Osteoblast (primary cell): ENCODE data around the gene MIOS. TPM values are rescaled to one million over a fixed set of nuclear protein-coding genes. Genes with fewer than 3 reads are reported as not detected.
A peak's percentile ranks its signal among the peaks of the same experiment; 100 is the strongest.
"Not testable (repeated sequence)": the region's sequence is repeated elsewhere in the genome, so short reads cannot be mapped to it uniquely, and the experiment has no call there.

Experiments used
- DNase-seq: peaks from one replicate; pipeline ENCODE4 v3.0.0; 2011; ENCODE audit warnings: low spot score, mixed read lengths; ENCODE audit not compliant: insufficient read length; ENCODE audit errors: missing footprints
- H2AFZ ChIP-seq: 2 replicates; pipeline ENCODE4 v1.6.0; 2011; ENCODE audit warnings: mild to moderate bottlenecking, low read length
- H3K27ac ChIP-seq: 2 replicates; pipeline ENCODE4 v1.5.1; 2011; ENCODE audit warnings: mild to moderate bottlenecking, low read depth, low read length, moderate library complexity
- H3K27me3 ChIP-seq: 2 replicates; pipeline ENCODE4 v1.6.0; 2012; ENCODE audit warnings: mild to moderate bottlenecking, control low read depth, inconsistent platforms, low read length, moderate library complexity; ENCODE audit not compliant: insufficient read depth
- H3K36me3 ChIP-seq: 2 replicates; pipeline ENCODE4 v1.5.1; 2011; ENCODE audit warnings: mild to moderate bottlenecking, low read length, control low read depth, moderate library complexity; ENCODE audit not compliant: insufficient read depth
- H3K4me1 ChIP-seq: 2 replicates; pipeline ENCODE4 v1.5.1; 2011; ENCODE audit warnings: mild to moderate bottlenecking, low read length, control low read depth, moderate library complexity; ENCODE audit not compliant: insufficient read depth
- H3K4me2 ChIP-seq: 2 replicates; pipeline ENCODE4 v1.6.0; 2011; ENCODE audit warnings: mild to moderate bottlenecking, low read length; ENCODE audit not compliant: insufficient read depth
- H3K4me3 ChIP-seq: fragments of 200-600 bp; sonication (generic); 3 replicates; pipeline ENCODE4 v1.5.1; 2012; ENCODE audit warnings: mild to moderate bottlenecking, low read length, inconsistent platforms; ENCODE audit not compliant: insufficient read depth
- H3K79me2 ChIP-seq: 2 replicates; pipeline ENCODE4 v1.6.0; 2012; ENCODE audit warnings: mild to moderate bottlenecking, low read length, control low read depth, inconsistent platforms; ENCODE audit not compliant: insufficient read depth
- H3K9me3 ChIP-seq: 2 replicates; pipeline ENCODE4 v1.5.1; 2011; ENCODE audit warnings: low read depth, low read length, control low read depth
- H4K20me1 ChIP-seq: 2 replicates; pipeline ENCODE4 v1.6.0; 2012; ENCODE audit warnings: mild to moderate bottlenecking, low read length, control low read depth; ENCODE audit not compliant: insufficient read depth
- CTCF ChIP-seq: IDR thresholded peaks from 2 replicates; pipeline ENCODE4 v1.5.1; 2011; ENCODE audit warnings: mild to moderate bottlenecking, low read depth, low read length, moderate library complexity; ENCODE audit errors: extremely low read depth
- total RNA-seq: library from RNA; depleted of rRNA; stranded (reverse); fragments of >200 nt; gene quantifications from 2 replicates; pipeline ENCODE4 v1.2.3, GENCODE V29; 2012

The MIOS gene
- total RNA-seq, 1 donor: 43.4 TPM

DNA sequence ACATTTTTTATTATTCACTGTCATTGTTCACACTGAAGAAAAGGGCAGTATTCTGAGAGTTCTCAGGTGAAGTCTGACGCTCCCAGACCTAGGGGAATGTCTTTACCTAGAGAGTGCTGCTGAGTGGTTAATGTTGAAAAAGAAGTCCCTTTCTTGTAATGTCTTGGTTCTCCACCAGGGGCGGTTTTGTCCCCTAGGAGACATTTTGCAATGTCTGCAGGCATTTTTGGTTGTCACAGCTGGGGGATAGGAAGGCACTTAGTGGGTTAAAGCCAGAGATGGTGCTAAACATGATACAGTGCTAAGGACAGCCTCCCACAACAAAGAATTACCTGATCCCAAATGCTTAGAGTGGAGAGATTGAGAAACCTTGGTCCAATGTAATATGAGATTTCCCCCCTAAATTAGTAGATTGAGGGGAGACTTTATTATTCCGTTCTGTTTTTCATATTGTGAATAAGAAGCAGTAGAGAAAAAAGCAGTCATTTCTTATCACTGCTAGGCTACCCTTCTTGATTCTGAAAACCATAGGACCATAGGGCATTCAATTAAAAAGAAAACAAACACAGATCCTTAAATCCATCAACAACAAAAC, 87.0 kb downstream of the MIOS start:
- H3K27me3 ChIP-seq: no peaks in the 10 kb centered on the region
- peak; percentile 34 for DNase-seq
- peaks cover 42% of the 10 kb centered on the region for H3K79me2 ChIP-seq
- H3K4me1 ChIP-seq: no peaks in the 10 kb centered on the region
- H2AFZ ChIP-seq: no peak overlapping the region
- TF ChIP-seq CTCF: peak; percentile 38
- H3K9me3 ChIP-seq: no peaks in the 10 kb centered on the region
- no peak overlapping the region for H3K4me2 ChIP-seq
- no peaks in the 10 kb centered on the region for H3K36me3 ChIP-seq
- peaks cover 3% of the 10 kb centered on the region for H4K20me1 ChIP-seq
- no peak overlapping the region for H3K4me3 ChIP-seq
- no peak overlapping the region for H3K27ac ChIP-seq

DNA sequence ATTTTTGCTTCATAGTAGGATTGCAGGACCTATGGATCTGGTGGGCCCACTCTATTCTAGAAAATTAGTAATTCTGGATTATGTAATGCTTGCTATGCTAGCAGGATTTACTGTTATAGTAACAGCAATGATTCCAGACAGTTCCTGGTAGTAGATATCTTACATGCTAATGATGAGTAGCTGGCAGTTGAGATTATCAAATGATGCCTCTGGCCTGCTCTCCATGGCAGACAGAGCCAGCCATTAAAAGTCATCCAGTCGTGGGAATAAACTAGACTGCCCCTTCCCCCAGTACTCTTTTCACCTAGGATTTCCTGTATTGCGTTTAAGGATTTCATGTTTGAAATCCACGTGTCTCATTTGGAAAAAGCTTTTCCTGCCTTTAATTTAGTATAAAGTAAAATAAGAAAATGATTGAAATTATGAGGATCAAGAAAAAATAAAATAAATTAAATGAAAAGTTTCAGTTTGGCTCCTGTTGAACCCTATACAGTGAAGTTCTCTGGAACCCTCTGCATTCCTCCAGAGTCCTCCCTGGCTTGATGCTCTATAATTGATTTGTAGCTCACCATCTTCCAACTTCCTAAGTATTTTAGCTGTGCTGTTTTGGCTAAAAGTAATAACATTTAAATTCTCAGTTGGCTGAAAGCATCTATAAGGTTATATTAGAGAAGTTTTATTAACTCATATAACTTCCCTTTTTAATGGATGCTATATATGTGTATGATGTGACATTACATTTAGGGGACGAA, 88.5 kb downstream of the MIOS start:
- Histone ChIP-seq H3K79me2 (peaks cover 34% of the 10 kb centered on the region), H3K27ac (no peak overlapping the region), H3K4me3 (no peak overlapping the region), H3K9me3 (no peaks in the 10 kb centered on the region), H2AFZ (no peak overlapping the region), H3K36me3 (no peaks in the 10 kb centered on the region), H3K4me2 (no peak overlapping the region), H4K20me1 (peaks cover 3% of the 10 kb centered on the region), H3K4me1 (no peaks in the 10 kb centered on the region), H3K27me3 (no peaks in the 10 kb centered on the region)
- DNase-seq: no peak
- TF ChIP-seq CTCF: no peak

DNA sequence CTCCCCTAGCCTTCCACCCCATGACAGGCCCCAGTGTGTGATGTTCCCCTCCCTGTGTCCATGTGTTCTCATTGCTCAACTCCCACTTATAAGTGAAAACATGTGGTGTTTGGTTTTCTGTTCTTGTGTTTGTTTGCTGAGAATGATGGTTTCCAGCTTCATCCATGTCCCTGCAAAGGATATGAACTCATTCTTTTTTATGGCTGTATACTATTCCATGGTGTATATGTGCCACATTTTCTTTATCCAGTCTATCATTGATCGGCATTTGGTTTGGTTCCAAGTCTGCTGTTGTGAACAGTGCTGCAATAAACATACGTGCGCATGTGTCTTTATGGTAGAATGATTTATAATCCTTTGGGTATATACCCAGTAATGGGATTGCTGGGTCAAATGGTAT, 89.8 kb downstream of the MIOS start:
- H3K36me3 ChIP-seq, H3K9me3 ChIP-seq, H3K4me2 ChIP-seq, H3K4me3 ChIP-seq, H3K27ac ChIP-seq, H2AFZ ChIP-seq, H3K27me3 ChIP-seq, H3K4me1 ChIP-seq, DNase-seq, H4K20me1 ChIP-seq: not testable (repeated sequence)
- peaks cover 30% of the 10 kb centered on the region for H3K79me2 ChIP-seq

Other genes starting within 250 kb of the MIOS start
- gene COL28A1, start 31.0 kb upstream of the MIOS start, total RNA-seq: 0.29 and 0.36 TPM in 2 replicates
- gene UMAD1, start 73.9 kb downstream of the MIOS start, total RNA-seq: 16.2 and 17.0 TPM in 2 replicates
- 15.9 and 16.6 TPM in 2 replicates for gene RPA3, start 151.7 kb downstream of the MIOS start, total RNA-seq